Liver (tissue), 9 donors: ENCODE data around the gene NTM. TPM values are rescaled to one million over a fixed set of nuclear protein-coding genes. Genes with fewer than 3 reads are reported as not detected.

ENCODE experiments used
- DNase-seq: peaks from one replicate; pipeline ENCODE4 v3.0.0-alpha.2; 2017; ENCODE audit warnings: low spot score
- H3K27ac ChIP-seq, 2 donors: one replicate each; pipeline ENCODE4 v1.7.0; 2013; ENCODE audit warnings: inconsistent platforms in 2 of 2, low read length in 2 of 2, control low read depth in 1 of 2, low read depth in 1 of 2, mild to moderate bottlenecking in 1 of 2
- H3K27me3 ChIP-seq, 4 donors: one replicate each; pipeline versions ENCODE4 v1.6.1 to v1.7.0; 2013; ENCODE audit warnings: low read length in 3 of 4, inconsistent platforms in 1 of 4, mild to moderate bottlenecking in 1 of 4, moderate library complexity in 1 of 4; ENCODE audit not compliant: control insufficient read depth in 4 of 4, insufficient read depth in 4 of 4
- H3K36me3 ChIP-seq, 4 donors: one replicate each; pipeline versions ENCODE4 v1.6.1 to v1.7.0; 2013; ENCODE audit warnings: low read length in 3 of 4, mild to moderate bottlenecking in 3 of 4, low read depth in 1 of 4, moderate library complexity in 1 of 4; ENCODE audit not compliant: control insufficient read depth in 4 of 4, insufficient read depth in 3 of 4
- H3K4me1 ChIP-seq, 4 donors: one replicate each; pipeline versions ENCODE4 v1.6.1 to v1.7.0; 2013; ENCODE audit warnings: low read length in 3 of 4, mild to moderate bottlenecking in 3 of 4, moderate library complexity in 1 of 4; ENCODE audit not compliant: control insufficient read depth in 4 of 4, insufficient read depth in 4 of 4
- H3K4me3 ChIP-seq, 3 donors: one replicate each; pipeline versions ENCODE4 v1.6.1 to v1.7.0; 2013; ENCODE audit warnings: low read length in 3 of 3, control low read depth in 1 of 3, low read depth in 1 of 3, mild to moderate bottlenecking in 1 of 3
- H3K9ac ChIP-seq, 2 donors: one replicate each; pipeline ENCODE4 v1.7.0; 2013; ENCODE audit warnings: low read length in 2 of 2, mild to moderate bottlenecking in 2 of 2, moderate library complexity in 2 of 2, control low read depth in 1 of 2, low read depth in 1 of 2
- H3K9me3 ChIP-seq, 4 donors: one replicate each; pipeline versions ENCODE4 v1.6.1 to v1.7.0; 2013; ENCODE audit warnings: low read length in 3 of 4; ENCODE audit not compliant: control insufficient read depth in 4 of 4
- ATF3 ChIP-seq: IDR thresholded peaks from 2 replicates; pipeline ENCODE4 v1.6.1; 2016; ENCODE audit warnings: antibody characterized with exemption
- EGR1 ChIP-seq, 2 donors: IDR thresholded peaks; 2 replicates each; pipeline ENCODE4 v1.6.1; 2016 to 2018; ENCODE audit warnings: antibody characterized with exemption in 2 of 2, low read depth in 2 of 2
- FOXA1 ChIP-seq: IDR thresholded peaks from 2 replicates; pipeline ENCODE4 v1.6.1; 2016; ENCODE audit warnings: antibody characterized with exemption
- FOXA2 ChIP-seq: IDR thresholded peaks from 2 replicates; pipeline ENCODE4 v1.6.1; 2016; ENCODE audit warnings: antibody characterized with exemption
- GABPA ChIP-seq, 2 donors: IDR thresholded peaks in 1 of 2; conservative IDR thresholded peaks in 1 of 2; 2 replicates each; pipeline ENCODE4 v1.6.1; 2016; ENCODE audit warnings: antibody characterized with exemption in 2 of 2, mild to moderate bottlenecking in 1 of 2, moderate library complexity in 1 of 2
- HNF4A ChIP-seq, 2 donors: conservative IDR thresholded peaks; 2 replicates each; pipeline ENCODE4 v1.6.1; 2016; ENCODE audit warnings: antibody characterized with exemption in 2 of 2, mild to moderate bottlenecking in 2 of 2
- HNF4G ChIP-seq: IDR thresholded peaks from 2 replicates; pipeline ENCODE4 v1.6.1; 2016; ENCODE audit warnings: antibody characterized with exemption
- JUND ChIP-seq, 2 donors: IDR thresholded peaks; 2 replicates each; pipeline ENCODE4 v1.6.1; 2016; ENCODE audit warnings: antibody characterized with exemption in 2 of 2
- NR2F2 ChIP-seq: IDR thresholded peaks from 2 replicates; pipeline ENCODE4 v1.6.1; 2016; ENCODE audit warnings: antibody characterized with exemption
- RAD21 ChIP-seq, 2 donors: IDR thresholded peaks; 2 replicates each; pipeline ENCODE4 v1.6.1; 2016; ENCODE audit warnings: antibody characterized with exemption in 2 of 2, mild to moderate bottlenecking in 2 of 2
- REST ChIP-seq: IDR thresholded peaks from 2 replicates; pipeline ENCODE4 v1.6.1; 2016; ENCODE audit warnings: antibody characterized with exemption, mild to moderate bottlenecking
- RXRA ChIP-seq, 2 donors: IDR thresholded peaks; 2 replicates each; pipeline ENCODE4 v1.6.1; 2017 to 2018; ENCODE audit warnings: antibody characterized with exemption in 2 of 2, mild to moderate bottlenecking in 1 of 2
- SP1 ChIP-seq: IDR thresholded peaks from 2 replicates; pipeline ENCODE4 v1.6.1; 2018; ENCODE audit warnings: antibody characterized with exemption, mild to moderate bottlenecking
- TAF1 ChIP-seq: conservative IDR thresholded peaks from 2 replicates; pipeline ENCODE4 v1.6.1; 2016; ENCODE audit warnings: antibody characterized with exemption, mild to moderate bottlenecking
- YY1 ChIP-seq: IDR thresholded peaks from 2 replicates; pipeline ENCODE4 v1.6.1; 2016; ENCODE audit warnings: antibody characterized with exemption, mild to moderate bottlenecking
- ZBTB33 ChIP-seq: IDR thresholded peaks from 2 replicates; pipeline ENCODE4 v1.6.1; 2016; ENCODE audit warnings: antibody characterized with exemption
- WGBS: extraction: QIAGEN DNeasy Blood & Tissue Kit; methylation state at CpG from one replicate; pipeline ENCODE4 v1.1.7; 2013; 5-methylcytosine and 5-hydroxymethylcytosine counted together
- polyA plus RNA-seq, 2 donors: library from polyadenylated mRNA; stranded (reverse) in 1 of 2; unstranded in 1 of 2; fragments of 200-250 nt in 1 of 2; fragments of >200 nt in 1 of 2; fragmentation: Nextera tagmentation in 1 of 2; extraction: Ambion mirVana in 1 of 2; gene quantifications; one replicate each; pipeline versions ENCODE4 v1.2.1 to v1.2.3, GENCODE V29; 2013 to 2015
- total RNA-seq, 2 donors: library from RNA; depleted of rRNA; stranded (reverse); fragments of >200 nt; gene quantifications; one replicate each; pipeline ENCODE4 v1.2.3, GENCODE V29; 2014
- TF ChIP-seq, protein P1 (sequence below): IDR thresholded peaks from 2 replicates; pipeline ENCODE4 v1.6.1; 2016; ENCODE audit warnings: antibody characterized with exemption
- TF ChIP-seq, protein P2 (sequence below): fragments of 150-350 bp; IDR thresholded peaks from 2 replicates; pipeline ENCODE4 v1.5.1; 2017; ENCODE audit warnings: improper control_type of control experiment, low read depth, low read length; ENCODE audit not compliant: missing input control
- donor health status: healthy.
- donor health status: healthy.
- donor health status: healthy.
- donor health status: healthy.
- donor health status: healthy.

The NTM gene
- total and polyA plus RNA-seq, 4 donors, result 0.08 to 1.1 (median 0.08) TPM; not detected in 1

GRCh38 chr11:131889146-131889577, 518.7 kb downstream of the NTM start:
- Histone ChIP-seq H3K9ac (no peak overlapping the region), H3K27ac (no peak overlapping the region), H3K36me3 (no peaks in the 10 kb centered on the region), H3K9me3 (no peaks in the 10 kb centered on the region), H3K4me1 (no peaks in the 10 kb centered on the region), H3K4me3 (no peak overlapping the region), H3K27me3 (peaks cover 0 to 7% (median 1%) of the 10 kb centered on the region in 4 donors)
- 63% methylated on average over 2 of the region's 2 CpGs for WGBS
- no peak for TF ChIP-seq EGR1 (IDR thresholded peaks at IDR 0.05; ENCODE audit: low read depth in 2 of 2)
- TF ChIP-seq RXRA (IDR thresholded peaks at IDR 0.05), result no peak
- TF ChIP-seq REST, result no peak
- TF ChIP-seq GABPA (IDR thresholded peaks at IDR 0.05 in 1 of 2, conservative IDR thresholded peaks at IDR 0.05 in 1 of 2), result no peak
- no peak for TF ChIP-seq FOXA2
- no peak for TF ChIP-seq ZBTB33
- TF ChIP-seq YY1, result no peak
- no peak for TF ChIP-seq ATF3
- no peak for TF ChIP-seq HNF4A (conservative IDR thresholded peaks at IDR 0.05)
- no peak for TF ChIP-seq FOXA1
- no peak for TF ChIP-seq RAD21 (IDR thresholded peaks at IDR 0.05)
- TF ChIP-seq, protein P1, sequence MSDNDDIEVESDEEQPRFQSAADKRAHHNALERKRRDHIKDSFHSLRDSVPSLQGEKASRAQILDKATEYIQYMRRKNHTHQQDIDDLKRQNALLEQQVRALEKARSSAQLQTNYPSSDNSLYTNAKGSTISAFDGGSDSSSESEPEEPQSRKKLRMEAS, result no peak
- no peak for TF ChIP-seq NR2F2
- no peak for TF ChIP-seq JUND (IDR thresholded peaks at IDR 0.05)
- no peak for TF ChIP-seq TAF1
- no peak for TF ChIP-seq SP1
- DNase-seq, result no peak

- Histone ChIP-seq H3K4me3 (no peak overlapping the region), H3K9ac (no peak overlapping the region), H3K27ac (no peak overlapping the region), H3K4me1 (no peaks in the 10 kb centered on the region), H3K36me3 (no peaks in the 10 kb centered on the region), H3K27me3 (peaks cover 0 to 2% (median 0%) of the 10 kb centered on the region in 4 donors), H3K9me3 (no peaks in the 10 kb centered on the region)
- 62% methylated on average over 4 of the region's 4 CpGs for WGBS
- no peak for DNase-seq
- no peak for TF ChIP-seq RXRA (IDR thresholded peaks at IDR 0.05)
- TF ChIP-seq FOXA1, result no peak
- no peak for TF ChIP-seq REST
- TF ChIP-seq NR2F2, result no peak
- TF ChIP-seq, protein P2, sequence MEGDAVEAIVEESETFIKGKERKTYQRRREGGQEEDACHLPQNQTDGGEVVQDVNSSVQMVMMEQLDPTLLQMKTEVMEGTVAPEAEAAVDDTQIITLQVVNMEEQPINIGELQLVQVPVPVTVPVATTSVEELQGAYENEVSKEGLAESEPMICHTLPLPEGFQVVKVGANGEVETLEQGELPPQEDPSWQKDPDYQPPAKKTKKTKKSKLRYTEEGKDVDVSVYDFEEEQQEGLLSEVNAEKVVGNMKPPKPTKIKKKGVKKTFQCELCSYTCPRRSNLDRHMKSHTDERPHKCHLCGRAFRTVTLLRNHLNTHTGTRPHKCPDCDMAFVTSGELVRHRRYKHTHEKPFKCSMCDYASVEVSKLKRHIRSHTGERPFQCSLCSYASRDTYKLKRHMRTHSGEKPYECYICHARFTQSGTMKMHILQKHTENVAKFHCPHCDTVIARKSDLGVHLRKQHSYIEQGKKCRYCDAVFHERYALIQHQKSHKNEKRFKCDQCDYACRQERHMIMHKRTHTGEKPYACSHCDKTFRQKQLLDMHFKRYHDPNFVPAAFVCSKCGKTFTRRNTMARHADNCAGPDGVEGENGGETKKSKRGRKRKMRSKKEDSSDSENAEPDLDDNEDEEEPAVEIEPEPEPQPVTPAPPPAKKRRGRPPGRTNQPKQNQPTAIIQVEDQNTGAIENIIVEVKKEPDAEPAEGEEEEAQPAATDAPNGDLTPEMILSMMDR, result no peak
- TF ChIP-seq HNF4G, result no peak
- no peak for TF ChIP-seq HNF4A (conservative IDR thresholded peaks at IDR 0.05)
- no peak for TF ChIP-seq YY1
- no peak for TF ChIP-seq FOXA2
Measured at GRCh38 chr11:131889760-131890581, 519.6 kb downstream of the NTM start.
